OCI-LY7 (cell line): ENCODE data around the gene OPRL1.

ENCODE experiments used
- EZH2phosphoT487 ChIP-seq: fragments of 200-600 bp; sonication (generic); IDR thresholded peaks from 2 replicates; pipeline ENCODE4 v1.6.1; 2018; ENCODE audit warnings: low read depth, borderline replicate concordance, mild to moderate bottlenecking, mixed run types, antibody characterized with exemption, low read length, moderate library complexity, mixed read lengths
- TF ChIP-seq, protein P1 (sequence below): fragments of 200-600 bp; sonication (generic); conservative IDR thresholded peaks from 2 replicates; pipeline ENCODE4 v1.5.1; 2014; ENCODE audit warnings: mild to moderate bottlenecking, antibody characterized with exemption, low read length, moderate library complexity, mixed read lengths

DNA sequence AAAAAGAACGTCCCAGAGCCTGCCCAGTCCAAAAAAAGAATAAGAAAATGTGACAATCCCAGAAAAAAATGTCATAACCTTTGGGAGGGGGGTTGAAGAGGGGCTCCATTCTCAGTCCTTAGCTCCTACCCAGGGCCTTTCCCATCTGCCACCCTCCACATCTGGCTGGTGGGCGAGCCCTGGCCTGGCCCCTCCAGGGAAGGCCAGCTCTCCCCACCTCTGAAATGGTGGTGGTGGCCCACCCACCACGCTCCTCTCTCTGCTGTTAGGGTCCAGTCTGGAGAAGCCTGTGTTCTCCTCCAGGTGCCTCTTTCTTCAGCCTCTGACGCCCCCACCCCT, 979 bp upstream of the OPRL1 start:
- TF ChIP-seq, protein P1, sequence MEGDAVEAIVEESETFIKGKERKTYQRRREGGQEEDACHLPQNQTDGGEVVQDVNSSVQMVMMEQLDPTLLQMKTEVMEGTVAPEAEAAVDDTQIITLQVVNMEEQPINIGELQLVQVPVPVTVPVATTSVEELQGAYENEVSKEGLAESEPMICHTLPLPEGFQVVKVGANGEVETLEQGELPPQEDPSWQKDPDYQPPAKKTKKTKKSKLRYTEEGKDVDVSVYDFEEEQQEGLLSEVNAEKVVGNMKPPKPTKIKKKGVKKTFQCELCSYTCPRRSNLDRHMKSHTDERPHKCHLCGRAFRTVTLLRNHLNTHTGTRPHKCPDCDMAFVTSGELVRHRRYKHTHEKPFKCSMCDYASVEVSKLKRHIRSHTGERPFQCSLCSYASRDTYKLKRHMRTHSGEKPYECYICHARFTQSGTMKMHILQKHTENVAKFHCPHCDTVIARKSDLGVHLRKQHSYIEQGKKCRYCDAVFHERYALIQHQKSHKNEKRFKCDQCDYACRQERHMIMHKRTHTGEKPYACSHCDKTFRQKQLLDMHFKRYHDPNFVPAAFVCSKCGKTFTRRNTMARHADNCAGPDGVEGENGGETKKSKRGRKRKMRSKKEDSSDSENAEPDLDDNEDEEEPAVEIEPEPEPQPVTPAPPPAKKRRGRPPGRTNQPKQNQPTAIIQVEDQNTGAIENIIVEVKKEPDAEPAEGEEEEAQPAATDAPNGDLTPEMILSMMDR = no peak
- no peak for TF ChIP-seq EZH2phosphoT487
